HG03521 (cell line): Measurements from ENCODE around the gene SETBP1.
A peak's percentile ranks its signal among the peaks of the same experiment; 100 is the strongest.

ENCODE experiments used
- ATAC-seq: cut with Tn5 transposase; IDR thresholded peaks from one replicate; pipeline ENCODE4 v1.9.1; 2021; ENCODE audit warnings: mild to moderate bottlenecking, moderate library complexity; ENCODE audit not compliant: unreplicated experiment

SETBP1 gene

DNA sequence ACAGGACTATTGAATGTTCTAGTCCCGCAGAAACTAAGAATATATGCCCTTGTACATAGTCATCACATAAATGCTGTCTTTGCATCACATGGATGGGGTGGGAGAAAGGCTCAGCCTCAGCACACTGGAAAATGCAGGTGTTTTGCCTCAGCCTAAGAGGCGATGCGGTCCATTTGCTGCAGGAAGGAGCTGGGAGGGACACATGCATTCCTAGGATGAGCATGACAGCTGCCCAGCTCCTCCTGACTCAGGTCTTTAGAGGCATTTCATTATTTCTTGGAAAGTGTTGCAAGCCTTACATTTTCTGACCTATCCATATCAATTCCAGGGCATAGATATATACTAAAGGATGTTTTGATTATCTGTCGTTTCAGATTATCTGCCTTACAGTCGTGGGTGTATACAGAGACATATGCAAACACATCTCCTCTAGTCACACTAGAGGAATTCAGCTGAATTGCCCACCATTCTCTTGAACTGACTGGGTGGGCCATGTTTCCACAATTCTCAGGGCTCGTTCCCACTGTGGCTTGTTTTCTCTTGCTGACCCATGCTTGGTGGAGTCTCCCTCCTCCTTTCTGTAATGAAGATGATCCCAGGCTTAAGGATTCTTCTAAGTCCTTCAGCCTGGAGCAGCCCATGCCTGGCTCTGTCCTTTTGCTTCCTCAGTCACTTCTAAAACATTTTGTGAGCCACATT lies 156.9 kb downstream of the SETBP1 start:
- no peak for ATAC-seq

DNA sequence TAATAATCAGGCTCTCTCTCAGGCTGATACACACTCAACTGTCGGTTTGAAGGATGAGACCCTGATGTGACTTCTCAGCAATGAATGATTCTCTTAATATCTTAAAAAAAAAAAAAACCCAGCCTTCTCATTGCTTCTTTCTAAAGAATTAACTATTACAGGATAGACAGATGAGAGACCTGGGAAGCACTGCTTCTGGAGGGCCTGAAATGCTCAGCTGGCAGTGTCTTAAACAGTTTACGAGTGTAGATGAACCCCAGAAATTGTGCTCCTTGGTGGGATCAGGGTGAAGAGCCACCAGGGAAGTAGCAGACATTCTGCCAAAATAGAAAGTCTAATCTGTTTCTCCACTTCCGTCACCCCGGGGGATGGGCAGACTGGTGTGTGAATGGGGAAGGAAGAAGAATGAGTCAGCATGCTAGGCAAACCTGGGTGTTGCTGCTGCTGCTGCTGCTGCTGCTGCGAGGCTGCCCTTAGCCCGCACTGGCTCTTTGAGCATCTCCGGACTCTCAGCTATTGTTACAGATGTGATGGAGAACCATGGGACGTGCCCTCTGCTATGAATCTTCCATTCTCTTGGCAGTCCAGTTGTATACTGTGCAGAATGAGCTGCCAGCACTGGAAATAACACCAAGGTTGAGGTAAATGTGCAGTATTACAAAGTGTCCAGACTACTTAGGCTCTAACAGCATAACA lies 158.4 kb downstream of the SETBP1 start:
- ATAC-seq: peak; percentile 97

DNA sequence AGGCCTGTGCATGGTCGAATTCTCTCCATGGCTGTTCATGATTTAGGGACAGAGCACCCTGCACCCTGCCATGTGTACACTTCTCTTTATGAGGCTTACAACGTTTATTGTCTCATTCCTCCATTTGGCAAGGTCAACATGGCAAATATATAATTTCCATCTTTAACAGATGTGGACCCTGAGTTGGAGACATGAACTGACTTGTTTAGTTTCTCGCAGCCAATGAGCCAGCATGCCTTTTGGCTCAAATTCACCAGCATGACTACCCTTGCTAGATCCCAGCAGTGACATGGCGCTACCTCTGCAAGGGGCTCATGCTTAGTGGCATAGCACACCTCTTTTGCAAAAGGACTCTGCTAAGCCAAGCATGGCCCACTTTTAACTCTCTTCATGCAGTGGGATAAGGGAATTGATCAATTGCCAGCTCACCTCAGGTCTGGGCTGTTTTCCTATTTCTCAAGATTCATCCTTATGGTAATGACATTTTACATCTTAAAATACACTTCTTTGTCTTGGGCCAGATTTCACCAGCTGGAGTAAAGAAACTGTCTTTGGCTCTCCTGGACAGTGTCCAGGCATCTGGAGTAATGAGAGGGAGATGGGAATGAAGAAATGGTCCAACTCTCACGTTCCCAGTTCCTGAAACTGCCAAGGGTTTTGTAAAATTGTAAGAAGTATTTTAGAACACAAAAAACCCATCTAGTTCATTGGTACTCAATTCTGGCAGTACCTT lies 159.5 kb downstream of the SETBP1 start:
- ATAC-seq: no peak

DNA sequence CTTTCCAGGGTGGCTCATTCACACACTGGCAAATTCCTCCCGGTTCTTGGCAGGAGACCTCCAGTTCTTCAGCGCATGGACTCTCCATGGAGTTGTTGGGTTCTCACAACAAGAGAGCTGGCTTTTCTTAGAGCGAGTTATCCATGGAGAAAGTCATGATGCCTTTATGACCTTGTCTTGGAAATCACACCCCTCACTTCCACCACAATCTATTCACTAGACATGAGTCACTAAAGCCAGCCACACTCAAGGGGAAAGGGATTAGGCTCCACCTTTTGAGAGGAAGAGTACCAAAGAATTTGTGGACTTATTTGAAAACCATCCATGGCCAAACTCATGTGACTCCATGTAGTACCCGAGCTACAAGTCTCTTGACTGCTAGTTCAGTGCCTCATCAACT lies 160.5 kb downstream of the SETBP1 start:
- no peak for ATAC-seq

DNA sequence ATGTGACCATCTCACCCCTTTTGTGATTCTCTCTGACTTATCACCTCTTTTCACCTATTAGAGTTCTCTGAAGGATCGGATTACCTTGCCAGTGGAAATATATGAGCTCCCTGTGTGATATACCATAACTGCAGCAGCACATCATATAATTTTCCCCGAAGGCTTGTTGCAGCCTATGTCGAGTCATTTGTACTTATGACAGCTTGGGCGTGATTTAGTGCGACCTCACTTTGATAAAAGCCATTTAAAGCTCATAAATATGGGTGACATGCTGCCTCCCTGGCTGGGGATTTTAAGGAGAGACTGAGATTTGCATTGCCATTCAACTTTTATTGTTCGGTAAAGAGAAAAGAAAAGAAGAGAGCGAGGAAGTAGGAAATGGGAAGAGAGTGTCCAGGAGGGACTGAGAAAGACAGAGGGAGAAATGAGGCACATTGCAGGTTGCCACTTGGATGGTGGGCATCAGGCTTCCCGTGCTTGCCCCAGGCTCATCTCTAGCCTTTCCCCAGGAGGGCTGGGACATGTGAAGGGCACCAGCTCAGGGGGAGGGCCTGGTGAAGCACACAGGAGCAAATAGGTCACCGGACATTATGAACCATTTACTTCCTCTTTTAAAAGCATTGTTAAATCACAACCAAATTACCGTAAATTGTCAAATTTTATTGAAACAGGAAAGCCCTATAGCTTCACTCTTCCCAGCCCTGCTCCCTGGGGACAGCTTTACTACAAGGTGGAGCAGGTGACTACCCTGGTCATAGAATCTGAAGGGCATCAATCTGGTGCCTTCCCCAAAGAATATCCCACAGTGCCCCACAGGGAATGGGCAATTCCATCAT lies 161.3 kb downstream of the SETBP1 start:
- ATAC-seq: no peak

DNA sequence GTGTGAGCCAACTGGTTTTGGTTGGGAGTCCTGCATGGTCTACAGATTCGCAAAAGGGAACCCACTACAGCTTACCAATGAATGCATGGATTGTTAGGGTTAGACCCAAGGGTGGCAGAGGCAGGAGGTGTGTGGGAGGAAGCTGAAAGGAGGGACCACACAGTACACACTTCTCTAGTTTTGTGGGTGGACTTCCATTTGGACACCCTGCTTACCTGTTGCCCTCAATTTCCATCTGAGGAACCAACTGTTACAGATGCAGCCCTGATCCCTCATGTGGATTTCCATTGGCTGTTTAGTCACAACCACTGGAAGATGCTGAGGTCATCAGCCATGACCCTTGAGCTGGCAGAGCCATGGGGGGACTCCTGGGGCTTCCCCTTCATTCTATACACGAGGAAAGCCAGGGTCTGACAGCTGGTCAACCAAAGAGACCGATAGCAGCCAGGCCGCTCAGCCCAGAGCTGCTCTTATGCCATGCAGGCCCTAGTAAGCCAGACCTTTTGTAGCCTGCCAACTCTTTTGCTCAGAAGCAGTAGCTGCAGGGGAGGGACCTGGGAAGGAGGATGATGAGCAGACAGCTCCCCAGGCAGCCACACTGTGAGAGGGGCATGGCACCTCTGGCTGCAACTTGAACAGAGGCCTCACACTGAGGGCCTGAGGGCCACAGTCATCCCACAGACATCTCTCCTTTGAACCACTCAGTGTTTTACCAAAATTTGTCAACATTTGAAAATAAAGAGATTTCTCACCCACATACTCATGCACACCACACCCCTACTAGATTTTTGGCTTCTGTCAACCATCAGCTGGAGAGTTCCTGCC lies 162.1 kb downstream of the SETBP1 start:
- ATAC-seq: no peak

DNA sequence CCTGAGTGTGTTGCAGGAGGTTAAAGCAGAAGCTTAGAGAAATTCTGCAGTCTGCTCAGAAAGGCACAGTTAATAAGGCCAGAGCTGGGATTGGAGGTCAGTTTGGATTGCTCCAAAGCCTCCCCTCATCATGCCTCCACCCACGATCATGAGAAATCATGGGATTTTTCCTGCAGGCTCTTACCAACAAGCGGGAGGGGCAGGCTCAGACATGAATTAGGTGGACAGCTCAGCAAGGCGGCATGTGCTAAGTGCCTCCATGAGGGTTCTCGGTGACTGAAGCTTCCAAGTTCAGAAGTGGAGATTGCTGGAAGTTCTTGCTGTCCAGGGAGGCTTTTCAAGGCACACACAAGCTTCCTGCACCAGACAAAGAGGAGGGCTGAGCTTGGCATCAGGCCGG lies 163.8 kb downstream of the SETBP1 start:
- ATAC-seq: no peak

DNA sequence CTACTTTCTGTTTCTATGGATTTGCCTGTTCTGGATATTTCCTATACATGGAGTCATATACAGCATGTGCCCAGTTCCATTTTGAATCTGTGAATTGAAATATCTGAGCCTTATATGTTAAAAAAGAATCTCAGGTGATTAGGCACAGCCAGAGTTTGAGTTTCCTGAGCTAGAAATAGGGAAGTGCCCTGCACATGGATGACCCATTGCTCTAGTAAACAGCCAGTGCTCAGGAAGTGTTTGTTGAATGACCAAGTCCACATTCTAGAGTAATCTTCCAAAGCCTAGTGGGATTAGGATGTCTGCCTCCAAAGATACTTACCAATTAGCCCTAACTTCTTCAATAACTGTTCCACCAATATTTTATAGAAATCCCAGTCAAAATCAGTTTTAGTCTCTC lies 165.8 kb downstream of the SETBP1 start:
- no peak for ATAC-seq

DNA sequence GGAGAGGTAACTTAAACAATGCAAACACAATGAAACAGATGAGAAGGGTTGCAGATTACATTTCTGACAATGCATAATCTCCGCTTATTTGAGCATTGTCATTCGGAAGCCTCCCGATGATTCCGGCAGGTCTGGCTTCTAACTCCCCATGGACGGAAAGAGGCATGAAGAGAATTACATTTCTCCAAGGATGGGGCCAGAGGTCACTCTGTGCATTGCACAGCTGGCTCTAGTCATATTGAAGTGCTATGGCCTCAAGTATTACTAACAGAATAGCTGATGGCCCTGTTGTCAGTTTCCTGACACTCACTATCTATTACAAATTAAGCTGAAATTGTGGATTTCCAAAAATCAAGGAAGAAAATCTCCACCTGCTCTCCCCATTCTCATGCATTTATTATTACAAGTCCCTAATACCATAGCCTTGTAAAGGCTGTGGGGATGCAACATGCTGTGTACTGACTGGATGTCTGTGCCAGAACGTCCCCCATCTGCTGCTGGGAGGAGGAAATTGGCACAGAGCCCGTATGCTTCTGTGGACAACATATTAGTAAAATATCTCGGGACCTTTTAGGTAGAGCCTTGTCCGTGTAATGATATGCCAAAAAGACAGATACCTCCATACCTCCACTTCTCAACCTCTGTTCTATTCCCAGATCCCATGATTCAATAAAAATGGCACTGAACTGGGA lies 168.1 kb downstream of the SETBP1 start:
- ATAC-seq: no peak

DNA sequence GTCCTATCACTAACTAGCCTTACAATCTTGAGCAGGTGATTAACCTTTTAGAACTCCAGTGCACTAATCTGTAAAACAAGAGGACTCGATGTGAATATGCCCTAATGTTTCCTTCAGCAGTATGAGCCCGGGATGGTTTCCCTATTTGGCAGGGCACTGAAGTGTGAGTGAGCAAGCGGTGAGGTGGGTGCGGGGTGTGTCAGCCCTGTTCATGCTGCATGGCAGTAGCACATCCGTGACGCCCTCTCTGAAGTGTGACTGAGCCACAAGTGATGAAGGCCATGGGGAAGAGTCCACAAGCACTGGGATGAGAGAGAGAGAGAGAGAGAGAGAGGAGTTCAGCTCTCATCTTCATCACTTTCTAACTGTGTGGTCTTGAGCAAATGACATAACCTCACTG lies 168.7 kb downstream of the SETBP1 start:
- no peak for ATAC-seq

DNA sequence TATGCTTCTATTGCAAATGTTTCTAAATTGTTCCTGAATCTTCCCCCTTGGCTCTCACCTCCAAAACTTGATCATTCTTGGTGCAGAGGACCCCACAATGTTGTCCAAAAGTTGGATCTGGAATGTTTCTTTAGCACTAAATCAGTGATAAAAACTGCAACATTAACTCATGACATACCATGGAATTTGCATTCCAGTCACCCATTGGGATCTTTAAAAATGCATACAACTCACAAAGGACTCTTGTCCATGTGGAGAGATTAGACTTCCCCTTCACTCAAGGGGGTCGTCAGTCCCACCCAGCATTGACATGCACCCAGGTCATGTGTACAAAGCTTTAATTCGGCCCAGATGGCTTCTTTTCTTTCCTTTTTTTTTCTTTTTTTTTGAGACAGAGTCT lies 169.3 kb downstream of the SETBP1 start:
- ATAC-seq: no peak

DNA sequence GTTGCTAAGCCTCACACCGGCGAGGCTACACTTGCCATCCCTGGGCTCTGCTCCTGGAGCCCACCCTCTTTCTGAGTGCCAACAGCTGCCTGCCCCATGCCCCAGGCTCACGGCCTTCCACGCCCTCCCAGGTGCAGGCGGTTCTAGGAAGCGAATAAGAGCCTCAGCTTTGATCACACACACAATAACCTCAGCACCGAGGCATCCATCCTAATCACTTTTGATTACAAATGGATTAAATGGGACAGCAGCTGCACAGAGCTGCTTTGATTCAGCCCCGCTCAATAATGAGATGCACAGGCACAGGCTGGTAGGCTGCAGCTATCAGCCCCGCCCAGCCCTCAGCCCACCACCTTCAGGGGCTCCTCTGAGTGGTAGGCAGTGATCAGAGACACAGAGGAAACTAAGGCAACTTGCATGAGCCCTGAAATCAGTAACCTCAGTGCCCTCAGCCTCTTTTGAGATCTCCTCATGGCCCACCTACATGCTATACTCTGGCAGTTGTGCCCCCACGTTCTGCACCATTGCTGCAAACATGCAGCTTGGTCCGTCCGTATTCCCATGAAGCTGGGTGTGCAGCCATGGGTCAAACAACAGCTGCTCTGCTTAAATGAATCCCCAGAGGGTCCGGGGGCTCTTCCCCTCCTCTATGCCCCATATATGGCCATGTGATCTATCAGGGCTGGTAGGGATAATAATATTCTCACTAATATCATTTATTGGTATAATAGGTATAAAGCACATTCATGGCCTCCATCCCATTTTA lies 171.4 kb downstream of the SETBP1 start:
- ATAC-seq: no peak

DNA sequence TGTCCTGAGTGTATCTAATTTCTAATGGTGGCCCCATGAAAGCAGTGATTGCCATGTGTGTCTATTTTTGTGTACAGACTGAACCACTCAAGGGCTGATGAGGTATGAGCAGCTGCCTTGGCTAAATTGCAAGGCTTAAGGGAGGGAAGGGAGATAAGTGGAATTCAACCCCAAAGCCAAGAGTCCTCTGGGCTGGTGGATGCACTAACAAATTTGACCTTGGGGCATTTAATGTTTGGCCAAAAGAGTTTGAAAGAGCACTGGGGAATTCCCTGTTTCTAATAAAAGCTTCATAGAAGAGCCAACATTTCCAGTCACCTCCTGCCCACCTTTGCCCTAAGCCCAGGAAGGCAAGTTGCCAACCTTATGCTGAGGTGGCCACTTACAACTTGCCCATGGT lies 172.1 kb downstream of the SETBP1 start:
- no peak for ATAC-seq

DNA sequence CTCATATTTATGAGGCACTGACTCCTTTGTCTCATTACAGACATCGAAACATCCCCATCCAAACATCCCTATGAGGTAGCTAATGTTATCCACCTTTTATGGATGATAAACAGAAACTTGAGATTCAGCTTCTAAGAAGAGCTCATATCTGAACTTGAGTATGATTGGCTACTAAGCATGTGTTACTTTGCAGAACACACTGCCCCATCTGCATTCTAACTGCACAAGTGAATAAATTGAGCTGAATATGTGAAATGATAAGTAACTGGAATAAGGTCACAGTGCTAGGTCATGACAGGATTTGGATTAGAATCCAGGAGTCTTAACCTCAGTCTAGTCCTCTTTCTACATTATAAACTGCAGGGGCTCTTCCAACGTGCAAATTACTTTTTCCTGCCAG lies 172.7 kb downstream of the SETBP1 start:
- ATAC-seq: no peak

DNA sequence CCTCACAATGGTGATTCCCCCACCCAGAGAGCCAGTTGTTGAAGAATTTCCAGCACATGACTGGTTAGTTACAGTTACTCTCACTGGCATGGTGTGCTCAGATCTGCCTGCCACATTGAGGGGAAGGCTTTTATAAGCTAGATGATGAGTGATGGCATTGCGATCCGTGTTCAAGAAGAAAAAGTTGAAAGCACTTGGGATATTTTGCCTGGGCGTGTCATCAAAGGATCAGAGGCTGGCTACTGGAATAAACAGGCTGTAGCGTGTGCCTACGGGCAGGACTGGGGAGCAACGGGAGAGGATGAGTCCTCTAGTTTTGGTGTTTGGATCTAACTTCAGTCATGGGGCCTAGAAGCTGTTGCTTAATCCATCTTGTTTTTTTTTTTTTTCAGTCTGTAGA lies 175.0 kb downstream of the SETBP1 start:
- no peak for ATAC-seq

DNA sequence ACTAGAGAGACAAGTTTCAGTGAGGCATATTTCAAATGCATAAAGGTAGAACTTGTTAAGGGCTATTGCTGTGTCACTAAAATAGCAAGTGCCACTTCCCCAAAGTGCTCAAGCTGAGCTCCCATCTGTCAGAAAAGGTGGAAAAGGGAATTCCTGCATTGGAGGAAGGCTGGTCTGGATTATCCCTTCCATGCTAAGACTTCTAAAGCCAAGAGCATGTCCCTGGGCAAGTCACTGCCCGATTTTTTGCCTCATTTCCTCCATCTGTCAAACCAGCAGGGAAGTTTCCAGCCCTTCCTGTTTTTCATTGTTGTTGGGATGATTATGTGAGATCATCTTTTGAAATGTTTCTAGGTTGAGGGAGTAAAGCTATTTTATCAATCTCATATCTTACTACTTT lies 175.5 kb downstream of the SETBP1 start:
- no peak for ATAC-seq

DNA sequence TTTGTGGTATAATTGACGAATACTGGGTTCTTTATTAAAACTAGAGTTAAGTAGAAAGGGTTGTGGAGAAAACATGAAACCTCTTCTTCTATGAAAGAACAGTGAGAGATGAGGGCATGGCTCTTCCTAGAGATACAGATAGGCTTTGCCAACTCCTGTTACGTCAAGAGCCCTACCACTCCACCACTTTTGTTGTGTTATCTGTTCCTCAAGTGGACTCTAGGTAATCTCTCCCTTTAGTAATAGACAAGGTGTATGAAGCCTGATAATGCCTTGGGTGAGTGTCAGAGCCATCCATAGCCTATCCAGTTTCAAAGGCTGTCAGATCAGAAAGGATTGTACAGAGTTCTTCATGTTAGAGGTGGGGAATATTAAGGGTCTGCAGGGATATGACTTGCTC lies 176.4 kb downstream of the SETBP1 start:
- no peak for ATAC-seq

DNA sequence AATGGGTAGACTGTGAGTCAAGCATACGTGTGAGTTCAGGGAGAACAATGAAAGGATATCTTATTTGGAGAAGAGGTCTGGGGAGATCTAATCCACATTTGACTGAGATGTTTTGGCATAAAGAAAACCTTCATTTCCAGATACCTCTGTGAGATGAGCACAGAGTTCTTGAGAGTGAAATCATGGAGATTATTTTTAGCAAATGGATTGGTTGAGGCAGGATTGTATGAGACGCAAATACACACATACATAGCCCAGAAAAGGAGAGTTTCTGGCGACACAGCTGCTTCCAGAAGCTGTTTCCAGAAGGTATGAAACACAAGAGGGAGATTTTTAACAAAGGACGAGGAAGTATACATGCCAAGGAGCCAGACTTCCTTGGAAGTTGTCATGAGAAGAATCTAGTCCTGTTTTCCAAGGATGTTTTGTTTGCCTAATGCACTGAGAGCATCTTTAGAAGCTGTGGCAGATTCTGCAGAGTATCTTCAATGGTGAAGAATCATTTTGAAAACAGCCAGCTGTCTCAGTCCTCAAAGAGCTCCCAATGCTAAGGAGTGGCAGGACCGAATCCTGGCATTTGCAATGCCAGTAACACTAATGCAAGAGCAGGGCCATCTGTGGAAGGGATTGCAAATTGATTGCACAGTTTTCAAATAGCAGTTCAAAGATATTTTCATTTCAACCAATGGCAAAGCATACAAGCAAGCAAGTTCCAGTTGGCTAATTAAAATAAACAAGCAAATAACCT lies 177.2 kb downstream of the SETBP1 start:
- ATAC-seq: no peak
